Measurements from ENCODE around the gene FGF8.

Gene FGF8

GRCh38 chr10:101769541-101770180 lies 6.3 kb downstream of the FGF8 start:
- no peak for DNase-seq (ENCODE audit: low read depth in 2 of 2)

GRCh38 chr10:101768791-101769170 lies 7.1 kb downstream of the FGF8 start:
- DNase-seq (ENCODE audit: low read depth in 2 of 2), result no peak

- DNase-seq (ENCODE audit: low read depth in 2 of 2), result no peak
Measured at GRCh38 chr10:101767966-101768790, 7.7 kb downstream of the FGF8 start.

- DNase-seq (ENCODE audit: low read depth in 2 of 2), result no peak
Measured at GRCh38 chr10:101767600-101767945, 8.3 kb downstream of the FGF8 start.

- no peak for DNase-seq (ENCODE audit: low read depth in 2 of 2)
Measured at GRCh38 chr10:101766753-101767599, 8.9 kb downstream of the FGF8 start.

- DNase-seq (ENCODE audit: low read depth in 2 of 2), result no peak
Measured at GRCh38 chr10:101766306-101766705, 9.6 kb downstream of the FGF8 start.

GRCh38 chr10:101763141-101763846 lies 12.6 kb downstream of the FGF8 start:
- no peak for DNase-seq (ENCODE audit: low read depth in 2 of 2)

GRCh38 chr10:101762736-101763135 lies 13.2 kb downstream of the FGF8 start:
- no peak for DNase-seq (ENCODE audit: low read depth in 2 of 2)

- no peak for DNase-seq (ENCODE audit: low read depth in 2 of 2)
Measured at GRCh38 chr10:101761226-101761625, 14.7 kb downstream of the FGF8 start.

- DNase-seq (ENCODE audit: low read depth in 2 of 2), result no peak
Measured at GRCh38 chr10:101760510-101760909, 15.4 kb downstream of the FGF8 start.

GRCh38 chr10:101759309-101760247 lies 16.3 kb downstream of the FGF8 start:
- DNase-seq (ENCODE audit: low read depth in 2 of 2), result no peak

GRCh38 chr10:101758858-101759257 lies 17.1 kb downstream of the FGF8 start:
- DNase-seq (ENCODE audit: low read depth in 2 of 2), result no peak

- no peak for DNase-seq (ENCODE audit: low read depth in 2 of 2)
Measured at GRCh38 chr10:101752241-101752640, 23.7 kb downstream of the FGF8 start.

GRCh38 chr10:101749047-101750016 lies 26.6 kb downstream of the FGF8 start:
- no peak for DNase-seq (ENCODE audit: low read depth in 2 of 2)

GRCh38 chr10:101748496-101748895 lies 27.4 kb downstream of the FGF8 start:
- no peak for DNase-seq (ENCODE audit: low read depth in 2 of 2)

- no peak for DNase-seq (ENCODE audit: low read depth in 2 of 2)
Measured at GRCh38 chr10:101745074-101745696, 30.7 kb downstream of the FGF8 start.

- no peak for DNase-seq (ENCODE audit: low read depth in 2 of 2)
Measured at GRCh38 chr10:101744267-101744666, 31.6 kb downstream of the FGF8 start.

GRCh38 chr10:101741938-101742337 lies 34.0 kb downstream of the FGF8 start:
- DNase-seq (ENCODE audit: low read depth in 2 of 2), result no peak

- no peak for DNase-seq (ENCODE audit: low read depth in 2 of 2)
Measured at GRCh38 chr10:101736666-101737065, 39.2 kb downstream of the FGF8 start.
